Measurements from ENCODE around the gene KCNJ13. TPM values are rescaled to one million over a fixed set of nuclear protein-coding genes. Genes with fewer than 3 reads are reported as not detected.
"Not testable (repeated sequence)": the region's sequence is repeated elsewhere in the genome, so short reads cannot be mapped to it uniquely, and the experiment has no call there.

KCNJ13 gene
- total RNA-seq, 2 experiments from 2014 or later, result not detected

- Histone ChIP-seq H3K9me3 (ENCODE audit: low read length) (no peaks in the 10 kb centered on the region), H3K79me2 (ENCODE audit: insufficient read depth, low read depth, low read length) (peaks cover 23% of the 10 kb centered on the region), H3K36me3 (ENCODE audit: insufficient read depth, low read length) (peaks cover 71% of the 10 kb centered on the region), H3K4me2 (ENCODE audit: low read length) (no peak overlapping the region), H3K4me1 (ENCODE audit: insufficient read depth, low read length, poor library complexity, severe bottlenecking) (no peaks in the 10 kb centered on the region), H3K4me3 (ENCODE audit: low read depth, low read length, poor library complexity, severe bottlenecking) (no peak overlapping the region), H3K27ac (ENCODE audit: low read depth, low read length, poor library complexity, severe bottlenecking) (no peak overlapping the region), H3K9me2 (ENCODE audit: insufficient read depth, low read length) (no peaks in the 10 kb centered on the region), H2AFZ (ENCODE audit: low read length) (no peak overlapping the region), H4K20me1 (ENCODE audit: insufficient read depth, low read length) (no peaks in the 10 kb centered on the region)
- BruUV-seq (replicated peaks), result no TSS peak
- TF ChIP-seq EZH2phosphoT487 (IDR thresholded peaks at IDR 0.05; ENCODE audit: borderline replicate concordance, low read depth, low read length) (no peak), CTCF (conservative IDR thresholded peaks at IDR 0.05; ENCODE audit: low read length) (no peak)
- DNase-seq (ENCODE audit: low spot score), result no peak
- intact Hi-C loops (cut with micrococcal nuclease; ENCODE audit: unreplicated experiment), result no loop called here
- ChIA-PET POLR2A (no interaction called here), CTCF (ENCODE audit: unreplicated experiment) (no interaction called here)
These were observed 54.5 kb downstream of the KCNJ13 start for GRCh38 chr2:232721882-232722281.

- Histone ChIP-seq H3K9me3 (ENCODE audit: low read length) (no peaks in the 10 kb centered on the region), H3K36me3 (ENCODE audit: insufficient read depth, low read length) (peaks cover 72% of the 10 kb centered on the region), H3K27ac (ENCODE audit: low read depth, low read length, poor library complexity, severe bottlenecking) (no peak overlapping the region), H3K4me3 (ENCODE audit: low read depth, low read length, poor library complexity, severe bottlenecking) (no peak overlapping the region), H3K4me2 (ENCODE audit: low read length) (no peak overlapping the region), H3K4me1 (ENCODE audit: insufficient read depth, low read length, poor library complexity, severe bottlenecking) (no peaks in the 10 kb centered on the region), H2AFZ (ENCODE audit: low read length) (no peak overlapping the region), H3K79me2 (ENCODE audit: insufficient read depth, low read depth, low read length) (peaks cover 23% of the 10 kb centered on the region), H3K9me2 (ENCODE audit: insufficient read depth, low read length) (no peaks in the 10 kb centered on the region), H4K20me1 (ENCODE audit: insufficient read depth, low read length) (no peaks in the 10 kb centered on the region)
- ChIA-PET CTCF (ENCODE audit: unreplicated experiment) (no interaction called here), POLR2A (no interaction called here)
- intact Hi-C loops (cut with micrococcal nuclease; ENCODE audit: unreplicated experiment), result no loop called here
- TF ChIP-seq EZH2phosphoT487 (IDR thresholded peaks at IDR 0.05; ENCODE audit: borderline replicate concordance, low read depth, low read length) (no peak), CTCF (conservative IDR thresholded peaks at IDR 0.05; ENCODE audit: low read length) (no peak)
- no TSS peak for BruUV-seq (replicated peaks)
- no peak for DNase-seq (ENCODE audit: low spot score)
These were observed 55.1 kb downstream of the KCNJ13 start for GRCh38 chr2:232721261-232721660.

- H3K4me3 ChIP-seq (ENCODE audit: low read depth, low read length, poor library complexity, severe bottlenecking); intact Hi-C loops (cut with micrococcal nuclease; ENCODE audit: unreplicated experiment); H3K27ac ChIP-seq (ENCODE audit: low read depth, low read length, poor library complexity, severe bottlenecking); H2AFZ ChIP-seq (ENCODE audit: low read length); DNase-seq (ENCODE audit: low spot score); H3K9me3 ChIP-seq (ENCODE audit: low read length); H3K9me2 ChIP-seq (ENCODE audit: insufficient read depth, low read length); CTCF ChIA-PET (ENCODE audit: unreplicated experiment); BruUV-seq (replicated peaks); H4K20me1 ChIP-seq (ENCODE audit: insufficient read depth, low read length); H3K4me2 ChIP-seq (ENCODE audit: low read length); H3K4me1 ChIP-seq (ENCODE audit: insufficient read depth, low read length, poor library complexity, severe bottlenecking): not testable (repeated sequence)
- Histone ChIP-seq H3K36me3 (ENCODE audit: insufficient read depth, low read length) (peaks cover 61% of the 10 kb centered on the region), H3K79me2 (ENCODE audit: insufficient read depth, low read depth, low read length) (peaks cover 23% of the 10 kb centered on the region)
- POLR2A ChIA-PET, result interaction anchor here (0.7 kb wide), 1 partner anchor 103 kb away, joined by 3 read pairs; no protein-coding TSS in a partner anchor
These were observed 56.3 kb downstream of the KCNJ13 start for GRCh38 chr2:232720056-232720455.

Small RNA genes lying within 50 kb of the gene (small RNA-seq; reads per million reads assigned to genes)
- gene RNU6-107P, result not detected

Other genes starting within 250 kb of the KCNJ13 start
- not detected in 2 replicates for gene CHRNG, start 236.9 kb downstream of the KCNJ13 start, total RNA-seq (2014; rRNA removed; shearing (Covaris generic))
- not detected in 2 replicates for gene CHRNG, start 236.9 kb downstream of the KCNJ13 start, total RNA-seq (2022)
- 21.0 and 27.8 TPM in 2 replicates for gene TIGD1, start 226.0 kb downstream of the KCNJ13 start, total RNA-seq (2014; rRNA removed; shearing (Covaris generic))
- gene TIGD1, start 226.0 kb downstream of the KCNJ13 start, total RNA-seq (2022), result 18.5 and 21.1 TPM in 2 replicates
- gene EIF4E2, start 225.9 kb downstream of the KCNJ13 start, total RNA-seq (2014; rRNA removed; shearing (Covaris generic)), result 59.9 and 61.6 TPM in 2 replicates
- 73.7 and 76.3 TPM in 2 replicates for gene EIF4E2, start 225.9 kb downstream of the KCNJ13 start, total RNA-seq (2022)
- gene EFHD1, start 143.0 kb downstream of the KCNJ13 start, total RNA-seq (2014; rRNA removed; shearing (Covaris generic)), result 1.4 TPM in 1 of 2 replicates, not detected in the other
- gene EFHD1, start 143.0 kb downstream of the KCNJ13 start, total RNA-seq (2022), result not detected in 2 replicates
- gene GIGYF2, start 79.2 kb downstream of the KCNJ13 start, total RNA-seq (2014; rRNA removed; shearing (Covaris generic)), result 39.1 and 50.5 TPM in 2 replicates
- gene GIGYF2, start 79.2 kb downstream of the KCNJ13 start, total RNA-seq (2022), result 60.9 and 64.8 TPM in 2 replicates
- gene SNORC, start 93.7 kb upstream of the KCNJ13 start, total RNA-seq (2014; rRNA removed; shearing (Covaris generic)), result 0.13 and 0.41 TPM in 2 replicates
- gene SNORC, start 93.7 kb upstream of the KCNJ13 start, total RNA-seq (2022), result 0.59 and 1.4 TPM in 2 replicates
- not detected in 2 replicates for gene NGEF, start 236.7 kb upstream of the KCNJ13 start, total RNA-seq (2014; rRNA removed; shearing (Covaris generic))
- gene NGEF, start 236.7 kb upstream of the KCNJ13 start, total RNA-seq (2022), result 0.82 TPM in 1 of 2 replicates, not detected in the other